Anterior cingulate cortex (tissue), 58 donors: ENCODE results near the gene NTSR2.

Experiments
- DNase-seq, 58 donors: peaks; one replicate each; lab custom pipeline; 2025; lab: John Stamatoyannopoulos, UW

The NTSR2 gene

DNA sequence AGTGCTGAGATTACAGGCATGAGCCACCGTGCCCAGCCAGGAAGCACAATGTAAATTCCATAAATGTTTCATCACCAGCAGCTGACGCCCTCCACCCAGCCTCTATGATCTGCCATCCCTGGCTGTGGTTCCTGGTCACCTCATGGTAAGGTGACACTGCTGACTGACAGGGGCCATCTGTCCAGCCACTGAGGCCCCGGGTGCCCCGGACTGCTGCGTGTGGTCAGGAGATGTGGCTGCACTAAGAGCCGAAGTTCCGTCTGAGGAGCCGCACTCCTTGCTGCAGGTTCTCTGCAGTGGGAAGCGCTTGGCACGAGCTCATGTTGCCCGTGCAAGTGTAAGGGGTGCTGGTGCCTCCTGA is 10.9 kb downstream of the NTSR2 start:
- DNase-seq = no peak

DNA sequence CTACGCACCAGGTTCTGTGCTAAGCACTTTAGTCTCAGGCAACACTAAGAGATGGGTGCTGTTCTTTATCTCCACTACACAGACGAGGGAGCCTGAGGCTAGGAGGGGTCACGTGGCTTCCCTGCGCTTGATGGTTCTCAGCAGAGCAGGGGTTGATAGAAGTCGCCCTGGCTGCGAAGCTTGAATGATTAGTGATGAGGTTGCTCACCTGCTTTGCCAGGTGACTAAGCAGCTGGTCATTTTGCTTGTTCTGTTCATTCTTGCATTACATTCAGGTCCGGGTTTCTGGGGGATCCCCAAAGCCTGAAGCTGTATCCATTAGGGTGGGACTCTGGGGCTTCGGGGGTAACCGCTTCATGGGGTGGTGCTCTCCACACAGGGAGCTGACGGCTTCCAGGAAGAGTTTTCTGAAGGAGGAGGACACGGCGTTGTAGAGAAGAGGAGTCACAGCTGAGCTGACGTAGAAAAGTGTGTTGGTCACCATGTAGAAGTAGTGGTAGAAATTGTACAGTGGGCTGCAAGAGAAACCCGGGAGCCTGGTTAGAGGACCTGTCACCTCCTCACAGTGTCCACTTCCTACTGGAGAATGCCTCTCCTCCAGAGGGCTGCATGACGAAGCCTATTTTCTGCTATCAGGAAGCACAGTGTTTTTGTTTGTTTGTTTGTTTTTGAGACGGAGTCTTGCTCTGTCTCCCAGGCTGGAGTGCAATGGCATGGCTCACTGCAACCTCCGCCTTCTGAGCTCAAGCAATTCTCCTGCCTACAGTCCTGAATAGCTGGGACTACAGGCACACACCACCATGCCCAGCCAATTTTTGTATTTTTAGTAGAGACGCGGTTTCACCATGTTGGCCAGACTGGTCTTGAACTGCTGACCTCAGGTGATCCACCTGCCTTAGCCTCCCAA is 11.5 kb downstream of the NTSR2 start:
- no peak for DNase-seq

DNA sequence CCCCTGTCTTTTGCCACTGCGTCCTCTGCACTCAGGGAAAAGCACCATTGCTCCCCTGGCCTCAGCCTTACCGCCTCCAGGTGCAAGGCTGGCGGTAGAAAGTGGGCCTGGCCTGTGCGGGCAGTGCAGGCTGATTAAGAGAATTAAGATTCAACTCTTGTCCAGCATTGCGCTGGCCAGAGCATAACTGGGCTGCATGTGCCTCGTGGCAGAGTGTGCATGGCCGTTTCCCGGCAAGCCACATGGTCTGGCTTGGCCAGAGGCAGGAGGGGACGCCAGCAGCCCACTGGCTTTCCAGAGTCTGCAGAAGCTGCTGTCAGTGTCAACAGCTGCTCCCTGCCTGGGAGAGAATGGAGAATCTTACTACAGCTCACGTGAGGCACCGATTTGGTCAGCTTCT is 12.3 kb downstream of the NTSR2 start:
- DNase-seq = peak in 37 of 58 donors; percentile 12 to 72 (median 40)

GRCh38 chr2:11657195-11657594 is 12.8 kb downstream of the NTSR2 start:
- no peak for DNase-seq

- DNase-seq = no peak
Observed at GRCh38 chr2:11656671-11657101, 13.3 kb downstream of the NTSR2 start.

DNA sequence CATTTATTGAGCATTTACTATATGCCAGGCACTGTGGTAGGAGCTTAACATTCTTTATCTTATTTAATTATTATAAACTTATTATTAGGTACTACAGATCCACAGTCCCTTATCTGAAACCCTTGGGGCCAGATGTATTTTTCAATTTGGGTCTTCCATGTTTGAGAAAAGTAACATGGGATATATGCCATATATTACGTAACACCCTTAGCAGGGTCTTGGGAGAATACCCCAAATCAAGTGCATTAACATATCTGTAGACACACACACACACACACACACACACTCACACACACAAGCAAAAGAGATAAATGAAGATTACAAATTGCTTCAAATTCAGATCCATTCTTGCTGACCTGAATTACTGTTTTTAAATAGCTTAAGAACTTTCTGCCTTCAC is 13.7 kb downstream of the NTSR2 start:
- no peak for DNase-seq

DNA sequence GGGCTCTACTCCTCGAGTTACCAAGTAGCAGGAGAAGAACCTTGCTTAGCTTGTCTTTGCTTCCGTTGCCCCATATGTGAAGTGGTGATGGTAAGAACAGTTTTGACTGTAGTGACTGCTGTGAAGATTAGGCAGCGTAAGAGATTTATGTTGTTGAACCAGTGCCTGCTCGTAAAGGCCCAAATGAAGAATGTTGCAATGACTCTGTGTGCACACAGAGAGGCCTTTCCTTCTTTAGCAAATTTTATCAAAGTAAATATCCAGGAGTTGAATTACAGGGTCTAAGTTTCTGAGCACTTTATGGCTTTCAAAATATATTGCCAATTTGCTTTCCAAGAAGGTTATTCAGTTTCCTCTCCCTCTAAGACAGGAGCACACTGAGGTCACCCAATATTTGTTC is 14.5 kb downstream of the NTSR2 start:
- no peak for DNase-seq

- DNase-seq = peak in 32 of 58 donors; percentile 10 to 88 (median 44)
Observed at GRCh38 chr2:11652553-11652952, 17.4 kb downstream of the NTSR2 start.

- DNase-seq = no peak
Observed at GRCh38 chr2:11651856-11652548, 18.0 kb downstream of the NTSR2 start.

GRCh38 chr2:11649093-11649492 is 20.9 kb downstream of the NTSR2 start:
- no peak for DNase-seq

- peak in 3 of 58 donors; percentile 3 to 17 (median 8) for DNase-seq
Observed at GRCh38 chr2:11647834-11648600, 22.0 kb downstream of the NTSR2 start.

- no peak for DNase-seq
Observed at GRCh38 chr2:11646530-11646929, 23.5 kb downstream of the NTSR2 start.

DNA sequence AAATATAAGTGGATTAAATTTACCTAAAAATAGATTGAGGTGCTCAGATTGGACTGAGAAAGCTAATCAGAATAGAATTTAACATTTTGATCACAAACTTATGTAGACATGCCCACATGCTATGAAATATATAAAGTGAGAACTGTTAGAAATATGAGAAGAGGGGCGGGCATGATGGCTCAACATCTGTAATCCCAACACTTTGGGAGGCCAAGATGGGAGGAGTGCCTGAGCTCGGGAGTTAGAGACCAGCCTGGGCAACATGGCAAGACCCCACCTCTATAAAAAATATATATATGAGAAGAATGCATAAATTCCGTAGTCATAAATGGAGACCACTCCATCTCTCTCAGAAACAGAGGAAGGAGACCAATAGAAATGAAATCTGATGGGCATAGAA is 25.7 kb downstream of the NTSR2 start:
- DNase-seq = no peak

GRCh38 chr2:11642972-11643371 is 27.0 kb downstream of the NTSR2 start:
- no peak for DNase-seq

- DNase-seq = no peak
Observed at GRCh38 chr2:11640132-11640531, 29.9 kb downstream of the NTSR2 start.

DNA sequence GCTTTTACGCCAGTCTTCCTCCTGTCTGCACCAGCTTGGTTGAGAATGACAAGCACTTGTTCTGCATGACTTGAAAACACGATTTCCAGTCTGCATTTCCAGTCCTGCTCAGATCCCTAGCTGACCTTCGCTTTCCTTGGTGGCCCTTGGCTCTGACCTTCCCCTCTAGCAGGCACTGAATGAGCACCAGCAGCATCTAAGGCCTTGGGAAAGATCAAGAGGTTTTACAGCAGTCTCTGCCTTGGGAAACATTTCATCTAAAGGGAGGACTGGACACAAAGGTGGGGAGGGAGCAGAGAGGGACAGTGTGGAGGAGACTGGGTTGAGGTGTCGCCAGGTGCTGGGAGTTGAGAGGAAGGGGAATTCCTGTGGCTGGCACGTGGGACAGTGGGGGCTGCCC is 30.5 kb downstream of the NTSR2 start:
- no peak for DNase-seq

GRCh38 chr2:11637546-11637945 is 32.4 kb downstream of the NTSR2 start:
- no peak for DNase-seq

DNA sequence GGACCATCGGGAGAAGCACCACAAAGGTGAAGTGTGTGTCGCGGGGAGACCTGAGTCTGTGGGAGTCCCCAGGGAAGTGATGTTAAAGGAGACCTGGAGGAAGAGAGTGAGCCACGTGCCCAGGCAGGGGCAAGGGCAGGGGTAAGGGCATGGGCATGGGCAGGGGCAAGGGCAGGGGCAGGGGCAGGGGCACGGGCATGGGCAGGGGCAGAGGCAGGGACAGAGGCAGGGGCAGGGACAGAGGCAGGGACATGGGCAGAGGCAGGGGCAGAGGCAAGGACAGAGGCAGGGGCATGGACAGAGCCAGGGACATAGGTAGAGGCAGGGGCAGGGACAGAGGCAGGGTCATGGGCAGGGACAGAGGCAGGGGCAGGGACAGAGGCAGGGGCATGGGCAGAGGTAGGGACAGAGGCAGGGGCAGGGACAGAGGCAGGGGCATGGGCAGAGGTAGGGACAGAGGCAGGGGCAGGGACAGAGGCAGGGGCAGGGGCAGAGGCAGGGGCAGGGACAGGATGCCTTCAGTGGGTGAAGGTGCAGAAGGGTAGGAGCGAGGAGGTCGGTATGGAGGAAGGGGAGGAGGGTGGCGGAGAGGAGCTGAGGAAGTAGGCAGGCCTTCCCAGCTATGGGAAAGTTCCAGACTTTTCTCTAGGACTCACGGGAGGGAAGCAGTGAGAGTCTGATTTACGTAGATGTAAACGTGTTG is 33.3 kb downstream of the NTSR2 start:
- no peak for DNase-seq

DNA sequence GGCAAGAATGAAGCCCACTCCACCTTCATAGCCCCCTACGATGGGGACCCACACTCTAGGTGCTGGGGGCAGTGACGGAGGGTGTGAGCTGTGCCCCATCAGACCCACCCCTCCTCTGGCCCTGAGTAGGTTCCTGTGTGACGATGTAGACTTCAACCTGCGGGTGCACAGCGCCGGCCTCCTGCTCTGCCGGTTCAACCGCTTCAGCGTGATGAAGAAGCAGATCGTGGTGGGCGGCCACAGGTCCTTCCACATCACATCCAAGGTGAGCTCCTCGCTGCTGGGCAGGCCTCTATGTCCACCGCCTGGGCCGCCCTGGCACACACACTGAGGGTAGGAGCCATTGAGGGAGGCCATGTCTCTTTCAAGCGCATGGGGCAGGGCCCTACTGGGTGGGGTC is 34.9 kb downstream of the NTSR2 start:
- no peak for DNase-seq

DNA sequence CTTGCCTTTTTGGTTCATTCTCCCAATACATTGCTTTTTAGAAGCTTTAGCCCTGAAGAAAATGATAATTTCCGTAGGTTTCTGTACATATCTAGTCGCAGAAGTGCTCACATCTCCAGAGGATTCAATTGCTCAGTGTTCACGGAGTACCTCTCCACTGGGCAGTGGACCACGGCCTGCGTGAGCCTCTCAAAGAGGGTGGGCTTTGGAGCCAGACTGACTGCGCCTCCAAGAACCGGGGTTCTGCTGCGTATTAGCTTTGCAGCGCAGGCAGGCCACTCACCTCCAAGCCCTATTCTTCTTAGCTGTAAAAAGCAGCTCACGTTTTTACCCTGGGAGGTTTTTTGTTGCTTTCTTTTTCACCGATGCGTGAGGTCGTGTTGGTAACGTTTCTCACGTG is 35.4 kb downstream of the NTSR2 start:
- no peak for DNase-seq
